ENCODE measurements around the gene HTRA1. TPM values are rescaled to one million over a fixed set of nuclear protein-coding genes. Genes with fewer than 3 reads are reported as not detected.

The HTRA1 gene
- polyA plus RNA-seq, 6 donors from 2014 or later: not detected

DNA sequence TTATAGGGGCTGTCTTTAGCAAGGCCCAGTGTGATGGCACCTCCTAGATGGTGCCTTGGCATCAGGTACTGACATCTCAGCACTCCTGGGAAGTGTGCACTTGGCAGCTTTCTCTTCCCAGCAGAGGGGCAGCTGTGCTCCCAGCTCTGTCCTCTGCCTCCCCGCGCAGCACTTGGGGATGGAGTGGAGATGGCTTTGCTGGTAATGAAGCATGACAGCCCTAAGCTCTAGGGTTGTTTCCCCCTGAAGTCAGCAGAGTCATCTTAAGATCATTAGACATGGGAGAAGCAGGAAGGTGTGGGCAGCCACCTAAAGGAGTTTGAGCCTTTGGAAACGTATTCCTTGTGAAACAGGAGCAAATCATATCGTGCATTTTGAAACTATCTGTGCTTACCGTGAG lies 46.7 kb downstream of the HTRA1 start:
- ATAC-seq (ENCODE audit: low read depth in 2 of 2) (no peak), DNase-seq (no peak)
- H3K4me1 Mint-ChIP-seq: no peaks in the 10 kb centered on the region
- H3K9me3 Mint-ChIP-seq: no peaks in the 10 kb centered on the region
- no peak overlapping the region for H3K4me3 Mint-ChIP-seq
- H3K27me3 Mint-ChIP-seq: peaks cover 7 to 17% (median 13%) of the 10 kb centered on the region in 3 donors
- no peak overlapping the region for H3K27ac Mint-ChIP-seq
- H3K36me3 Mint-ChIP-seq: no peaks in the 10 kb centered on the region

DNA sequence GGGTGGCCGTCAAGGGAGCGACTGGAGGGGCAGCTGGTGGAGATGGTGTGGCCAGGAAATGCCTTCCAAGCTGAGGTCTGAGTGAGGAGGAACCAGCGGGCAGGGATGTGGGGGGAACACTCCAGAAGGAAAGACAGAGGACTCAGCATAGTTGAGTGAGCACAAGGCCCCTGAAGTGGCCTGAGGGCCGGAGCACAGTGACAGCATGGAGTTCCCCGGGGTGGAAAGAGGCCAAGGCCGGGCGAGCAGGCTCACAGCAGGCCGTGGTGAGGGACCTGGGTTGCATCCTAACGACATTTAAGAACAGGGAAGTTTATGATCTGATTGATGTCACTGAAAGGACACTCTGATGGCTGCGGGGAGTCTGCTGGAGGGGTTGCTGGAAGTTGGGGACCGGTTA lies 48.0 kb downstream of the HTRA1 start:
- ATAC-seq (ENCODE audit: low read depth in 2 of 2): no peak

DNA sequence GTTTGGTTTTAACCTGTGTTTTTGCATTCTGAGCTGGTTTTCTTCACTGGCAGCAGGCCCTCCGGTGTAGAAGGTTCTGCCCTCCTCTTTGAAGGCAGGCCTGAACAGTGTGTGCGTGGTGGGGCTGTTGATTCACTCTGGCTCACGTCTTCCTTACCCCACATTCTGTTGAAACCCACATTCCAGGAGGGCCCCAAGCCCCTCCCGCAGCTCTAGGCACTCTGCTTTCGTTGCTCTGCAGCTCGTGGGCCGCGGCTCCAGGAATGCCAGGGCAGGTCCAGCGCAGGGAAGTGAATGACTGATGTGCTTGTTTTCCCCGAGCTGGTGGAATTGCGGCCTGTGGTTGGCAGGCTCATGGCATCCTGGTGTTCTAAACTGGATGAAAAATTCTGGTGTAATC lies 49.0 kb downstream of the HTRA1 start:
- H3K9me3 Mint-ChIP-seq: no peaks in the 10 kb centered on the region
- H3K27me3 Mint-ChIP-seq: peaks cover 7 to 25% (median 13%) of the 10 kb centered on the region in 3 donors
- H3K4me3 Mint-ChIP-seq: no peak overlapping the region
- no peak for DNase-seq
- ATAC-seq (ENCODE audit: low read depth in 2 of 2): no peak
- no peaks in the 10 kb centered on the region for H3K36me3 Mint-ChIP-seq
- no peaks in the 10 kb centered on the region for H3K4me1 Mint-ChIP-seq
- no peak overlapping the region for H3K27ac Mint-ChIP-seq

More for the DNA sequence above, 48.0 kb downstream of the HTRA1 start:
- Mint-ChIP-seq H3K27me3 (peaks cover 7 to 20% (median 13%) of the 10 kb centered on the region in 3 donors), H3K36me3 (no peaks in the 10 kb centered on the region), H3K9me3 (no peaks in the 10 kb centered on the region), H3K4me3 (no peak overlapping the region), H3K4me1 (no peaks in the 10 kb centered on the region), H3K27ac (no peak overlapping the region)
- no peak for DNase-seq

DNA sequence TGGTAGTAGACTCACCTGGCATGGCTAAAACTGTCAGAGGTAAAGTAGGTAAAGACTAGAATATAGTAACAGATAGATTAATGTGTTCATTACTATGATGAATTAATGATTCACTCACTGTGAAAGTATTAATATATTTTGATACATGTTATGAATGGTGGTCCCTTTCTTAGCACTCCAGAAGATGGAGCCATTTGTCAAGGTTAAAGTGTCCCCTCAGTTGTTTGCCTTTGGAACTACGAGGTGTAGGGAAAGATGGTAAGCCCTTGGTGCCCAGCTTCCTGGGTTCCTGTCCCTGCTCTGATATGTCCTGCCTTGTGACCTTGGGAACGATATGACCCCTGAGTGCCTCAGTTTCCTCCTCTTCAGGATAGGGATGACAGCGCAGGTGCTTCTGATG lies 49.4 kb downstream of the HTRA1 start:
- no peak overlapping the region for H3K4me3 Mint-ChIP-seq
- H3K27me3 Mint-ChIP-seq: peaks cover 7 to 25% (median 13%) of the 10 kb centered on the region in 3 donors
- ATAC-seq (ENCODE audit: low read depth in 2 of 2) (no peak), DNase-seq (no peak)
- H3K4me1 Mint-ChIP-seq: no peaks in the 10 kb centered on the region
- H3K9me3 Mint-ChIP-seq: no peaks in the 10 kb centered on the region
- no peaks in the 10 kb centered on the region for H3K36me3 Mint-ChIP-seq
- no peak overlapping the region for H3K27ac Mint-ChIP-seq

DNA sequence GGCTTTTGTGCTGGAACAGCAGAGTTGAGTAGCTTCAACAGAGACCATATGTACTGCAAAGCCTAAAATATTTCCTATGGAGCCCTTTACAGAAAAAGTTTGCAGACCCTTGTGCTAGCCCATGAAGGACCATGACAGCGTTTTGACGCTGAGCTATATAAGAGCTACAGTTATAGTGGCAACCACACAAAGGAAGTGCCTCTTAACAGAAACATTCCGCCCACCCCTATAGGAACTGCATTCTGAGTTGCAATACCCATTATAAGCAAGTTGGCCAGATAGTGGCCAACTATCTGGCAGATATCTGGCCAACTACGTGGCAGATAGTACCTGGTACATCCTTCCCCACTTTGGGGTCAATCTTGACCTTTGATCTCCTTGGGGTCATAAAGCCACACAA lies 51.7 kb downstream of the HTRA1 start:
- ATAC-seq (ENCODE audit: low read depth in 2 of 2) (no peak), DNase-seq (no peak)
- Mint-ChIP-seq H3K9me3 (no peaks in the 10 kb centered on the region), H3K27ac (no peak overlapping the region), H3K36me3 (no peaks in the 10 kb centered on the region), H3K27me3 (peaks cover 4 to 31% (median 12%) of the 10 kb centered on the region in 3 donors), H3K4me1 (peaks cover 0 to 3% (median 3%) of the 10 kb centered on the region in 3 donors), H3K4me3 (no peak overlapping the region)

DNA sequence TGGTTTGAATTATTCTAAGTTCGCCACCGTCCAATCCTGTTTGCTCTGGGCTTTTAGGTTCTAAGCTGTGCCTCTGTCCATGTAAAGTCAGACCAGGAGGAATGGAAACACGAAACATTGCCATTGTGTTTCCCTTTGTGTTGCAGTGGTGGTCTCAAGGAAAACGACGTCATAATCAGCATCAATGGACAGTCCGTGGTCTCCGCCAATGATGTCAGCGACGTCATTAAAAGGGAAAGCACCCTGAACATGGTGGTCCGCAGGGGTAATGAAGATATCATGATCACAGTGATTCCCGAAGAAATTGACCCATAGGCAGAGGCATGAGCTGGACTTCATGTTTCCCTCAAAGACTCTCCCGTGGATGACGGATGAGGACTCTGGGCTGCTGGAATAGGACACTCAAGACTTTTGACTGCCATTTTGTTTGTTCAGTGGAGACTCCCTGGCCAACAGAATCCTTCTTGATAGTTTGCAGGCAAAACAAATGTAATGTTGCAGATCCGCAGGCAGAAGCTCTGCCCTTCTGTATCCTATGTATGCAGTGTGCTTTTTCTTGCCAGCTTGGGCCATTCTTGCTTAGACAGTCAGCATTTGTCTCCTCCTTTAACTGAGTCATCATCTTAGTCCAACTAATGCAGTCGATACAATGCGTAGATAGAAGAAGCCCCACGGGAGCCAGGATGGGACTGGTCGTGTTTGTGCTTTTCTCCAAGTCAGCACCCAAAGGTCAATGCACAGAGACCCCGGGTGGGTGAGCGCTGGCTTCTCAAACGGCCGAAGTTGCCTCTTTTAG lies 52.9 kb downstream of the HTRA1 start:
- DNase-seq: no peak
- Mint-ChIP-seq H3K27ac (no peak overlapping the region), H3K9me3 (no peaks in the 10 kb centered on the region), H3K4me3 (no peak overlapping the region), H3K27me3 (peaks cover 7 to 30% (median 8%) of the 10 kb centered on the region in 3 donors), H3K36me3 (no peaks in the 10 kb centered on the region), H3K4me1 (peaks cover 0 to 3% (median 3%) of the 10 kb centered on the region in 3 donors)
- no peak for ATAC-seq (ENCODE audit: low read depth in 2 of 2)

DNA sequence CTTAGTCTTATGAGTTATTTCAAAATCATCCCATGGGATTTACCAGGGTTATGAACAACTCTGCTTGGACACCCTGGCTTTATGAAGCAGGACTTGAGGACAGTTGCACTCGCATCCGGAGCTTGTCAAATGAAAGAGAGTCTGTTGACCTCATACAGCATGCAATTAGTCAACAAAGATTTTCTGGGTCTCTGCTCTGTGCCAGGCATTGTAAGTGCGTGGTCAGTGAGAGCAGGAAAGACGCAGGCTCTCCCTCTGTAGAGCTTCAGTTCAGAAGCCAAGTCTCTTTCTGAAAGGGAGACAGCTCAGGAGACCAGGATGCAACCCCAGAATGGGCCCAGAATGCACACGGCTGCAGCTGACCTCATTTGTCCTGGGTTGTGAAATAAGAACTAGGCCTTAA lies 53.7 kb downstream of the HTRA1 start:
- DNase-seq (no peak), ATAC-seq (ENCODE audit: low read depth in 2 of 2) (no peak)
- Mint-ChIP-seq H3K27ac (no peak overlapping the region), H3K27me3 (peaks cover 5 to 29% (median 8%) of the 10 kb centered on the region in 3 donors), H3K4me3 (no peak overlapping the region), H3K4me1 (peaks cover 0 to 3% (median 3%) of the 10 kb centered on the region in 3 donors), H3K36me3 (no peaks in the 10 kb centered on the region), H3K9me3 (no peaks in the 10 kb centered on the region)

DNA sequence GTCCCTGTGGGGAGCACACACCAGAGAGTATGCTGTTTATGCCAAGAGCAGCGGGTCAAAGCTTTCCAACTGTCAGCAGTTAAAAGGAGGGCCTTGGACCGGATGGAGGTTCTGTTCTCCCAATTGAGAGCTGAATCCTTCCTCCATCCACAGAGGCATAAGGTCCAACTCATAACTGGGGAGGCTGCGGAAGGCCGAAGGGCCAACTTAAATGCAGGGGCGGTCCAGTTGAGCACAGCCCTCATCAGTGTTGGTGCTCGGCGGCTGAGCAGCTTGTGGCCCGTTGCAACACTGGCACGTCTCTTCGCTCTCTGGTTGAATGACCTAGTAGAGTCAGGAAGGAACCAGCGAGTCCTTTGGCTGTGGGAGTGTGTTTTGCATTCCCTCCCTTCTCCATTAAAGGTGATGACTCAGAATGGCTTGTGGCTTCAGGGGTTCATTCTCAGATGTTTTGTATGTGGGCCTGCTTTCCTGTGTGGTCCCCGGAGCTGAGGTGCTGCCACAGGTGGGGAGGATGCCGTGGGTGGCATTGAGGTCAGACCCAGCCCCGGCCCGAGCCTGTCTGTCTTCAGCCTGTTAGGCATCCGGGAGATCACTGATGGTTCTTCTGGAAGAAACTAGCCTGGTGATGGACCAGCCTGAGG lies 54.4 kb downstream of the HTRA1 start:
- Mint-ChIP-seq H3K27ac (no peak overlapping the region), H3K27me3 (peaks cover 5 to 29% (median 8%) of the 10 kb centered on the region in 3 donors), H3K36me3 (no peaks in the 10 kb centered on the region), H3K4me1 (peaks cover 0 to 3% (median 3%) of the 10 kb centered on the region in 3 donors), H3K4me3 (no peak overlapping the region), H3K9me3 (no peaks in the 10 kb centered on the region)
- DNase-seq (no peak), ATAC-seq (ENCODE audit: low read depth in 2 of 2) (no peak)

DNA sequence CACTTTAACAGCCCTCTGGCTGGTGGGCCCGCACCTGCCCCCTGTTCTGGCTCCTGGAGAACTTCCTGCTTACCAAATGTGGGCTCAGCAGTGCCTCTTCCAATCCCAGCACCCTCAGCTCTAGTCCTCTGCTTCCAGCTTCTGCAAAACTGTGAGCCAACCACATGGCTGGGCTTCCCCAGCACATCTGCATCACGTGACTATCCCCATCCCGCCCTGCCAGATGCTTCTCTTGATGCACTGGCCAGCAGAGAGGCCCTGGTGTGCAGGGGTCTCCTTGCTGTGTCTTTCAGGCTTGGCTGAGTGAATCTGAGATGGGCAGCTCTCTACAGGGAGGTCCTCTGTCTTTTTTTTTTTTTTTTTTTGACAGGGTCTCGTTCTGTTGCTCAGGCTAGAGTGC lies 55.4 kb downstream of the HTRA1 start:
- H3K9me3 Mint-ChIP-seq: no peaks in the 10 kb centered on the region
- H3K27me3 Mint-ChIP-seq: peaks cover 5 to 34% (median 11%) of the 10 kb centered on the region in 3 donors
- peaks cover 0 to 3% (median 3%) of the 10 kb centered on the region in 3 donors for H3K4me1 Mint-ChIP-seq
- no peaks in the 10 kb centered on the region for H3K36me3 Mint-ChIP-seq
- H3K27ac Mint-ChIP-seq: peak overlapping the region in 1 of 6 donors; percentile 65
- H3K4me3 Mint-ChIP-seq: no peak overlapping the region
- DNase-seq (no peak), ATAC-seq (ENCODE audit: low read depth in 2 of 2) (no peak)

DNA sequence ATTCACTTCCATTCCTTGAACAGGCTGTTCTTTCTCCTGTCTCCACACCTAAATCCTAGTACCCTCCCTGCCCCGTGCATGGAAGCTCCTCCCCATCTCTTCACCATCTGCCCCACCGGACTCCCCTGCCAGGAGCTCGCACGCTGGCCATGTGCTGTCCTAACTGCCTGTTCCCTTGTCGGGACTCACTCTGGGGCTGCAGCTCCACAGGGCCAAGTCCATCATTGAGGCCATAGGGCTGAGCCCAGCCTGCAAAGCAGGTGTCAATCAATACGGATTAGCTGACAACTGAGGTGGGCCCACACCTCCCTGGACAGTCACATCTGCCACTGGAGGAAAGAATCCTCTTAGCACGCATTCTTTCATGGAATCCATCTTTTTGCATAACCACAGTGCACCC lies 57.8 kb downstream of the HTRA1 start:
- DNase-seq (no peak), ATAC-seq (ENCODE audit: low read depth in 2 of 2) (no peak)
- Mint-ChIP-seq H3K27me3 (peaks cover 5 to 32% (median 11%) of the 10 kb centered on the region in 3 donors), H3K36me3 (no peaks in the 10 kb centered on the region), H3K27ac (peak overlapping the region in 1 of 6 donors; percentile 66), H3K4me3 (no peak overlapping the region), H3K9me3 (peaks cover 0 to 4% (median 0%) of the 10 kb centered on the region in 7 donors), H3K4me1 (peaks cover 0 to 3% (median 3%) of the 10 kb centered on the region in 3 donors)

DNA sequence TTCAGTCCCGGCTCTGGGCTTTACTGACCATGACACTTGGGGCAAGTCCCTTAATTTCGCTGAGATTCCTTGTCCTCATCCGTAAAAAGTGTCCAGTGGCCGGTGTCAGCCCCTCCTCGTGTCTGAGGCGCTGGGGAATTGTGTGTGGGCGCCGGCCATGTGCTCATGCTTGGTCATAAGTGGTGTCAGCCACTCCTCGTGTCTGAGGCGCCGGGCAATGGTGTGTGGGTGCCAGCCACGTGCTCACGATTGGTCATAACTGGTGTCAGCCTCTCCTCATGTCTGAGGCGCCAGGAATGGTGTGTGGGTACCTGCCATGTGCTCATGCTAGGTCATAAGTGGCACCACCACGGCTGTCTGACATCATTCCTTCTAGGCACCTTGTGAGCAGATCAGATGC lies 58.5 kb downstream of the HTRA1 start:
- DNase-seq: no peak
- peaks cover 0 to 4% (median 0%) of the 10 kb centered on the region in 7 donors for H3K9me3 Mint-ChIP-seq
- H3K4me1 Mint-ChIP-seq: peaks cover 0 to 3% (median 3%) of the 10 kb centered on the region in 3 donors
- no peak overlapping the region for H3K27ac Mint-ChIP-seq
- H3K27me3 Mint-ChIP-seq: peaks cover 5 to 33% (median 13%) of the 10 kb centered on the region in 3 donors
- peak overlapping the region in 2 of 8 donors; percentile 37 to 74 for H3K4me3 Mint-ChIP-seq
- no peaks in the 10 kb centered on the region for H3K36me3 Mint-ChIP-seq
- ATAC-seq (ENCODE audit: low read depth in 2 of 2): no peak

DNA sequence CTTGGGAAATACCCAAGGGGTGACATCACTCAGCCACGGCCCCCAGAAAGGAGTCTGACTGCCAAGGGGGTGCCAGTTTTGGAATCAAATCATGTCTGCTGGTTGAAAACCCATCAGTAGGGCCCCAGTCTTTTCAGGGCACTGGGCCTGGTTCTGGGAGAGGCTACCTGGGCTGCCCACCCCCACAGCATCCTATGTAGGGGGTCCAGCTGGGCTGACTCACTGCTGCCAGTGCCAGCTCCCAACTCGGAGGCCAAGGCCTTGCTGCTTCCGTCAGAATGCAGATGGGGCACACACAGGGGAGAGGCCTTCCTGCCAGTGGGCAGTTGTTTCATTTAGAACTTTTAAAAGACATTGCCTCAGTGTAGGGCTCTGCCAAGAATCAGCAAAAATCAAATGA lies 59.7 kb downstream of the HTRA1 start:
- peaks cover 5 to 34% (median 18%) of the 10 kb centered on the region in 3 donors for H3K27me3 Mint-ChIP-seq
- DNase-seq: no peak
- no peaks in the 10 kb centered on the region for H3K36me3 Mint-ChIP-seq
- no peak for ATAC-seq (ENCODE audit: low read depth in 2 of 2)
- peaks cover 0 to 4% (median 0%) of the 10 kb centered on the region in 7 donors for H3K9me3 Mint-ChIP-seq
- H3K4me1 Mint-ChIP-seq: peaks cover 0 to 3% (median 3%) of the 10 kb centered on the region in 3 donors
- no peak overlapping the region for H3K4me3 Mint-ChIP-seq
- H3K27ac Mint-ChIP-seq: no peak overlapping the region

DNA sequence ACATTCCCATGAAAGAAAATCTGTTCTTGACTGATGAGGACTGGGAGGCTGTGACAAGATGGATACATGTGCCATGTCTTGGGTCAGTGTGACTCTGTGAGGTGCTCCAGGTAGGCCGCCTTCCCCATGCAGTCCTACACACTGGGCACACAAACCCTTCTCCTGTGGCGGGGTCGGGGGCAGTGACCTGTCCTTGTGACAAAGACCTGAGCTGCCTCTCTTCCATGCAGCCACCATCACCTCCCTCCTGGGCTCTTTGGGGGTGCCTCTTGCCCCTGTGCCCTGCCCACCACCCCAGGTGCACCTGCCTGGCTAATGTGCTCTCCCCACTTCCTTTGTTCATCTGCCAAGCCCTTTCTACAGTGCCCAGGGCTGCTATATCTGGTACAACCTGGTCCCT lies 63.5 kb downstream of the HTRA1 start:
- ATAC-seq (ENCODE audit: low read depth in 2 of 2): no peak
- Mint-ChIP-seq H3K4me3 (no peak overlapping the region), H3K9me3 (peaks cover 0 to 4% (median 0%) of the 10 kb centered on the region in 7 donors), H3K36me3 (no peaks in the 10 kb centered on the region), H3K27me3 (peaks cover 19 to 31% (median 20%) of the 10 kb centered on the region in 3 donors), H3K27ac (no peak overlapping the region), H3K4me1 (no peaks in the 10 kb centered on the region)
- no peak for DNase-seq

DNA sequence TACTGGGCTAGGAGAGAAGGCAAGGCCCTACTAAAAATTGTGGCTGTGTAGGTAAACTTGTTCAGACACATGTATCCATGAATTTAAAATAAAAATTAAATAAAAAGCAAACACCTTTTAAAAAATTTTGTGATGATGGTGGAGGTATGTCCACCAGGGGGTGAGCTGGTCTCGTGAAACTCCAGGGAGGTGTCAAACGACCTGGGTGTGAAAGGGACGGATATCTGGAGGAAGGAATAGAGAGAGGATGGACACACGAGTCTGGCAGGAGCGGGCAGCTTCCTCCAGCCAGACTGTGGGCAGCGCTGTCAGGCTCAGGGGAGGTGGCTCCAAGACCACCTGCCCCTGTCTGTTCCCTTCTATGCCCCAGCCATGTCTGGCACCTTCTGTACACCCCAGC lies 64.4 kb downstream of the HTRA1 start:
- Mint-ChIP-seq H3K27ac (no peak overlapping the region), H3K4me3 (no peak overlapping the region), H3K4me1 (no peaks in the 10 kb centered on the region), H3K9me3 (peaks cover 0 to 4% (median 0%) of the 10 kb centered on the region in 7 donors), H3K27me3 (peaks cover 19 to 37% (median 28%) of the 10 kb centered on the region in 3 donors), H3K36me3 (no peaks in the 10 kb centered on the region)
- ATAC-seq (ENCODE audit: low read depth in 2 of 2) (no peak), DNase-seq (no peak)

All from naive B cell (primary cell).